KOPT-K1 (cell line): ENCODE data around the gene CPXM1.
"Not testable (repeated sequence)": the region's sequence is repeated elsewhere in the genome, so short reads cannot be mapped to it uniquely, and the experiment has no call there.

Source experiments
- H3K27ac ChIP-seq: fragments of 200-600 bp; sonication (generic); 2 replicates; pipeline ENCODE4 v1.5.1; 2016; ENCODE audit warnings: antibody characterized with exemption, mild to moderate bottlenecking, low read depth, low read length; ENCODE audit not compliant: poor library complexity, severe bottlenecking
- H3K36me3 ChIP-seq: fragments of 200-600 bp; sonication (generic); 2 replicates; pipeline ENCODE4 v1.5.1; 2017; ENCODE audit warnings: antibody characterized with exemption, mild to moderate bottlenecking, low read length, moderate library complexity; ENCODE audit not compliant: insufficient read depth
- H3K9me3 ChIP-seq: fragments of 200-600 bp; sonication (generic); 2 replicates; pipeline ENCODE4 v1.5.1; 2017; ENCODE audit warnings: antibody characterized with exemption, low read length, mild to moderate bottlenecking; ENCODE audit not compliant: insufficient read depth, poor library complexity, severe bottlenecking

CPXM1 gene

GRCh38 chr20:2834401-2835110 lies 34.1 kb upstream of the CPXM1 start:
- Histone ChIP-seq H3K27ac (no peak overlapping the region), H3K9me3 (no peaks in the 10 kb centered on the region), H3K36me3 (peaks cover 26% of the 10 kb centered on the region; the same call in 1 of the 2 replicates)

DNA sequence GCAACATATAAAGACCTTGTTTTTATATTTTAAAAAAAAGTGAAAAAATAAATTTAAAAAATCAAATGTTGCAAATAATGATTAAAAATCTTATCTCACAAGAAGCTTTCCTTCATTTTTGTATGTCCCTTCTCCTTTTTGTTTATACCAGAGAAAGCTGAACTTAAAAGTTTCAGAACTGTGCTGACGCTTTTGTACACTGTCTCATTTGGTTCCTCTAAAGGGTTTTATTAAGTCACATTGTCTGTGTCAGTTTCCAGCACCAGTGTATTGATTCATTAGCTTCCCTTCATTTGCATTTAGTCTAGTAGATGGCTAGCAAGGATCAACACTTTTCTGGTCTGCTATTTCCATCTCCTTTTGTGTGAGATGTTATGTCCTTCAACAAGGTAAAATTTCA lies 33.3 kb upstream of the CPXM1 start:
- Histone ChIP-seq H3K27ac (no peak overlapping the region), H3K36me3 (peaks cover 26% of the 10 kb centered on the region; the same call in 1 of the 2 replicates), H3K9me3 (no peaks in the 10 kb centered on the region)

DNA sequence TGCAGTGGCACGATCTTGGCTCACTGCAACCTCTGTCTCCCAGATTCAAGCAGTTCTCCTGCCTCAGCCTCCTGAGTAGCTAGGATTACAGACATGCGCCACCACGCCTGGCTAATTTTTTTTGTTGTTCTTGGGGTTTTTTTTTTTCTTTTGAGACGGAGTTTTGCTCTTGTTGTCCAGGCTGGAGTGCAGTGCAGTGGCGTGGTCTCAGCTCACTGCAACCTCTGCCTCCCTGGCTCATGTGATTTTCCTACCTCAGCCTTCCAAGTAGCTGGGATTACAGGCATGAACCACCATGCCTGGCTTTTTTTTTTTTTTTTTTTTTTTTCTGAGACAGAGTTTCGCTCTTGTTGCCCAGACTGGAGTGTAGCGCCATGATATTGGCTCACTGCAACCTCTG lies 30.8 kb upstream of the CPXM1 start:
- H3K36me3 ChIP-seq, H3K27ac ChIP-seq, H3K9me3 ChIP-seq: not testable (repeated sequence)

DNA sequence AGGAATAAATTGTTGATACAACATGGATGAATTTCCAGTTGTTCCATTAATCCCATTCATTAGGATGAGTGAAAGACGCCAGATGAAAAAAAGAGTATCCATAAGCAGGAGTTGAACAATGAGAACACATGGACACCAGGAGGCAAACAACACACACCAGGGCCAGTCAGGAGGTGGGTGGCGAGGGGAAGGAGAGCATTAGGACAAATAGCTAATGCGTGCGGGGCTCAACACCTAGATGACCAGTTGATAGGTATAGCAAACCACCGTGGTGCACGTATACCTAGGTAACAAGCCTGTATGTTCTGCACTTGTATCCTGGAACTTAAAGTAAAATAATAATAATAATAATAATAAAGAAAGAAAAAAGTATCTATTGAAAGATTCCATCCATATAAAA lies 28.9 kb upstream of the CPXM1 start:
- Histone ChIP-seq H3K9me3 (no peaks in the 10 kb centered on the region), H3K27ac (no peak overlapping the region), H3K36me3 (no peaks in the 10 kb centered on the region)

- H3K9me3 ChIP-seq = no peaks in the 10 kb centered on the region
- no peaks in the 10 kb centered on the region for H3K36me3 ChIP-seq
- no peak overlapping the region for H3K27ac ChIP-seq
These were observed 26.2 kb upstream of the CPXM1 start for GRCh38 chr20:2826655-2827054.

- Histone ChIP-seq H3K9me3 (no peaks in the 10 kb centered on the region), H3K36me3 (no peaks in the 10 kb centered on the region), H3K27ac (no peak overlapping the region)
These were observed 25.3 kb upstream of the CPXM1 start for GRCh38 chr20:2825761-2826160.

DNA sequence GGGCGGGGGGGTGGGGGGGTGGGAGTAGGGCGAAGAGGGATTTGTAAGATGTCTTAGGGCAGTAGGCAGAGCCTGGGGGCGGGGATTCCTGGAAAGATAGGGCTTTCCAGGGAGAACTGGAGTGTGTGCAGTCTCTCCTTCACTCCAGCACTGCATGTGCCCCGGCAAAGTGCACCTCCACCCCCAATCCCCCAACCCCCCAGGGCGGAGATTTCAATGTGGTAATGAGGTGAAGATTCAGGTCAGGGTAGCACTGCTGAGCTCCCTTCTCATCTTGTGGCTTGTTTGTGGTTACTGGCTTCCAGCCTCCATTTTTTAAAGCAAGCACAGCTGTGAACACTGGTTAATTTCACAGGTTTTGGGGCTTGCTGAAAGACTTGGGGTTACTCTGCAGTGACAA lies 21.6 kb upstream of the CPXM1 start:
- no peaks in the 10 kb centered on the region for H3K9me3 ChIP-seq
- no peak overlapping the region for H3K27ac ChIP-seq
- no peaks in the 10 kb centered on the region for H3K36me3 ChIP-seq

- Histone ChIP-seq H3K9me3 (no peaks in the 10 kb centered on the region), H3K36me3 (no peaks in the 10 kb centered on the region), H3K27ac (no peak overlapping the region)
These were observed 20.8 kb upstream of the CPXM1 start for GRCh38 chr20:2820896-2821869.

DNA sequence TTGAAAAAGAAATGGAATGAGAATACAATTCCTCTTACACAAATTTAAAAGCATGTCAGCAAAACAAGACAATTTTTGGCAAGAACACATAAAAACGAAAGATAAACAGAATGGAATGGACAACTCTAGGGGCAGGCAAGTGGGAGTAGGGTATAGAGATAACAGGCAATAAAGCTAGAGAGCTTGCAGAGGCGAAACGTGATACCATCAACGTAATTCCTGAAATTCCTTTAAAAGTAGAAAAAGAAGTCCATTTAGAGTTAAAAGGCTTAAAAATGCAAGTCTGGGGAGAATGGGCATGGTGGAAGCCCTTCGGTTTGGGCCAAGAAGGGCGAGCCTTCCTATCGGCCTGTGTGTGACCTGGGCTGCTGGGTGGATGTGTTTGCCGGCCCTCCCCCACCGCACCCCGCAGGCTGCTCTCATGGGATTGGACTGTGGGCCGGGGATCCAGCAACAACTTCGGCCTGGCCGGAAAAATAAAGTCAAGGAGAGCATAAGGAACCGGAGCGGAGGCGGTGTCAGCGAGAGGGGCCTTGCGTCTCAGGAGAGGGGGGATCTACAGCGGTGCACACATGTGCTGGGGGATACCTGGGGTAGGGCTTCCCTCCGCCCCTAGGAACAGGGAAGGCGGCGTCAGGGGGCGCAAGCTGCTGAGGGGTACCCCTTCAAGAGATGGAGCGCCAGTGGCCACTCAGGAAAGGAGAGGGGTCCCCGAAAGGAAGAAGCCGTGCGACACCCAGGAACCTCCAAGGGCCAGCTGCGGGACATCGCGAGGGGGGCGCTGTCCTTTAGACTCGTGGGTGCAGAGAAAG lies 19.9 kb upstream of the CPXM1 start:
- Histone ChIP-seq H3K36me3 (no peaks in the 10 kb centered on the region), H3K27ac (no peak overlapping the region), H3K9me3 (no peaks in the 10 kb centered on the region)

- H3K27ac ChIP-seq = no peak overlapping the region
- no peaks in the 10 kb centered on the region for H3K9me3 ChIP-seq
- no peaks in the 10 kb centered on the region for H3K36me3 ChIP-seq
These were observed 17.6 kb upstream of the CPXM1 start for GRCh38 chr20:2817891-2818595.

DNA sequence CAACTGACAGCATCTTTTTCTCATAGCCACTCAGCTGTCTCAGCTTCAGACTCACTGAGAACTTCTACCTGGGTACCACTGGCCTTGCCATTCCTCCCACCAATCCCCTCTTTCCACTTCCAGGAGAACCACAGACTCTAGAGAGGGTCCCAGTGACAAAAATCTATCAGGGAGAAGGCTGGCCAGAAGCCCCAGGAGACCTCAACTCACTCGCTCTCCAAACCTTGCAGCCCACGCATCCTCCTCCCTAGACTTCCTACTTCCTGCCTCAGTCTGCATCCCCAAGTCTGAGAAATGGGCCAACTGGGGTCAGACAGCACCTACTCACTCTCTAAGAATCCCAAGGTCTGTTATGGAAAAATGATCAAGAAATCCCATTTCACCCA lies 16.9 kb upstream of the CPXM1 start:
- H3K27ac ChIP-seq = no peak overlapping the region
- no peaks in the 10 kb centered on the region for H3K36me3 ChIP-seq
- peaks cover 4% of the 10 kb centered on the region for H3K9me3 ChIP-seq

- H3K27ac ChIP-seq = no peak overlapping the region
- peaks cover 9% of the 10 kb centered on the region for H3K9me3 ChIP-seq
- no peaks in the 10 kb centered on the region for H3K36me3 ChIP-seq
These were observed 16.3 kb upstream of the CPXM1 start for GRCh38 chr20:2816583-2817340.

GRCh38 chr20:2816030-2816582 lies 15.7 kb upstream of the CPXM1 start, which contains the start of gene TMEM239:
Gene TMEM239 (plus strand): TSS chr20:2816364. CDS start chr20:2816555, 191 bp downstream.
- no peaks in the 10 kb centered on the region for H3K36me3 ChIP-seq
- peaks cover 10% of the 10 kb centered on the region for H3K9me3 ChIP-seq
- no peak within 1 kb of the TSS for H3K27ac ChIP-seq
